ENCODE measurements around the gene GSX1.
"Not testable (repeated sequence)": the region's sequence is repeated elsewhere in the genome, so short reads cannot be mapped to it uniquely, and the experiment has no call there.

GSX1 gene

GRCh38 chr13:27792393-27793218 lies at the start of gene GSX1:
Gene GSX1, plus strand, starts transcription at chr13:27792483. Its CDS starts 208 bp downstream, at chr13:27792691.
- DNase-seq = peak in 8 of 14 donors; percentile 3 to 41 (median 11)

DNA sequence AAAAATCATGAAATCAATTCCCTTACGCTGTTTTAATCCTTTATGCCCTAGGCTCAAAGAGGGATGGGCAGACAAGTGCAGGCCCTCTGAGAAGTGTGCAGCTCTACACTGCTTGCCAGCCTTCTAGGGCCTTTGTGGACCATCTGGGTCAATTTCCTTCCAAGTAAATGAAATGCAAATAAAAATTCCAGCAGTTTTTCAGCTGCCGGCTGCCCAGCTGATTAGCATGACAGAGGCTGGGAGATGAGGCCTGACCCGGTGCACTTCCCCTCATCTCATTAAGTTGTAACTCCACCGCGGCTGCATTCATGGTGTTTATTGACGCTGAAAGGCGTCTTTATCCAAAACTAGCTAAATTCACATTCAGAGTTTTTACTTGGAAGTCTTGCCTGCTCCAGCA lies 47.5 kb upstream of the GSX1 start:
- no peak for DNase-seq

- DNase-seq = no peak
These were observed 47.0 kb upstream of the GSX1 start for GRCh38 chr13:27745301-27745700.

DNA sequence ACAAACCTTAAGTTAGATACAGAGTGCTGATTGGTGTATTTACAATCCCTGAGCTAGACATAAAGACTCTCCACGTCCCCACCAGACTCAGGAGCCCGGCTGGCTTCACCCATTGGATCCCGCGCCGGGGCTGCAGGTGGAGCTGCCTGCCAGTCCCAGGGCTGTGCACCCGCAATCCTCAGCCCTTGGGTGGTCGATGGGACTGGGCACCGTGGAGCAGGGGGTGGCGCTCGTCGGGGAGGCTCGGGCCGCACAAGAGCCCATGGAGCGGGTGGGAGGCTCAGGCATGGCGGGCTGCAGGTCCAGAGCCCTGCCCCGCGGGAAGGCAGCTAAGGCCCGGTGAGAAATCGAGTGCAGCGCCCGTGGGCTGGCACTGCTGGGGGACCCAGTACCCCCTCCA lies 44.1 kb upstream of the GSX1 start:
- DNase-seq = not testable (repeated sequence)

DNA sequence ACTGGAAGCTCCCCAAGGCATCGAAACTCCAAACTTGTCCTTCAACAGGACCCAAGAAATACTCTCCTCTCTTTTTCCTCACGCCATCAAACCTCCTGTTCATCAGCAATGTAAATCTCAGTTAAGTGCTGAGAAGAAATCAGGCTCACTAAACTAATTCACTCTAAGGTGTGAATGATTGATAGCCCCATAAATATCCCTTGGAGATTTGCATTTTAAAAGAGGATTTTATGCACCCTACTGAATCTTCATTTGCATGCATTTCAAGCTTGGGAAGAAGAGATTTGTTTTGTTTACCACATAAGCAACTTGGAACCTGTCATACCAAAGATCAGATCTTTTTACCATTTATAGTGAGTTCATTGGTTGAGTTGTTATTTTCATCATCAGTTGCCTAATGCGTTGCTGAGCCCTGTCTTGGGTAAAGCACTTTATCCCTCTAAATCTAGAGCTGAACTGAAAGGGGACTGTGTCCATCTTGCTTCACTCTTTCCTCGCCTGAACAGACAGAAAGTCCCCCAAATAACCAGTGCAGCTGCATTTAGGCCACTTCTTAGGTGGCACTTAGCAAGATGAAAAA lies 40.2 kb upstream of the GSX1 start:
- DNase-seq = no peak

GRCh38 chr13:27765650-27766049 lies 26.6 kb upstream of the GSX1 start:
- no peak for DNase-seq

DNA sequence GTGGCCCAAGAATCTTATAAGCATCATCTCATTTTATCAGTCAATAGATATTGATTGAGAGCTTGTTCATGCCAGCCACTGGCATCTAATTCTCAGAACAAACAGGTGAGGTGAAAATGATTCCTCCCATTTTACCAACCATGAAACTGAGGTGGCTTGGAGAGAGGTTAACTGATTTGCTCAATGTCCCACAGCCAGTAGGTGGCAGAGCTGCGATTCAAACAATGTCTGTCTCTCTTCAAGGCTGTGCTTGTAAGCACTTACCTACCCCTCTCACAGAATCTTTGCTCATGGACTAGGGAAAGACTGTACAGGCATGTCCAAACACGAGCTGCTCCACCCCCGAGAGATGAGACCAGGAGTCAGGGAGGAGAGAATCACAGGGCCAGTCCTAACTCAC lies 21.5 kb upstream of the GSX1 start:
- DNase-seq = no peak

DNA sequence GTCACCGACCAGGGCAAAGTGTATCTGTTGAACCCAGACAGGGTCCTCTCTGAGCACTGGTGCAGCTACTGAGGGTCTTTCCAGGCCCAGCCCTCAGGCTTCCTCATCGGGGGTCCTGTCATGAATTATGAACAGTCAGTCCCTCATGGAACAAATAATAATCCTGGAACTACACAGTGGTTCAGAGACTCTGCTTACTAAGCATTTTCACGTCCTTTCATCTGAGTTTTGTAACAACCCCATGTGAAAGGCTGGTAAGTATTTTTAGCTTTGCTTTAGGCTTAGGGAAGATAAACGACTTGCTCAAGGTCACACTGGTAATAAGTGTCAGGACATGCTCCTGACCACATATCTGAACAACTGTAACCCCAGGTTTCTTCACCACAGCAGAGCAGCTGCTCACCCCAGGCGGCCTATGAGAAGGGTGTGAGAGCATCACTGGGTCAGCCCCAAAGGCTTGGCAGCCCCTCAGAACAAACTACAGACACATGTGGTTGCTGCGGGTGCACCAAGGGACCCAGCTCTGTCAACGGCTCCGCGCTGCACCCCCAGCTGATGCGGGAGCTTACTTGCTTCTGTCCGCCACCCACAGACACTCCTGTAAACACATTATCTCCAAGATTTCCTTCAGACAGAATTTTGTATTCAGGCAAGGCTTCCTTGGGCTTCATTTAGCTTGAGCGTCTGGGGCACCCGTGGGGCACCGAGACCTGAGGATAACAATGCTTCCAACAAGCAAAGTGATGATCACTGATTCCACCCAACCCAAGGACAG lies 19.4 kb upstream of the GSX1 start:
- no peak for DNase-seq

- no peak for DNase-seq
These were observed 18.1 kb upstream of the GSX1 start for GRCh38 chr13:27774169-27774568.

- no peak for DNase-seq
These were observed 17.6 kb upstream of the GSX1 start for GRCh38 chr13:27774651-27775050.

GRCh38 chr13:27775943-27776342 lies 16.3 kb upstream of the GSX1 start:
- no peak for DNase-seq

GRCh38 chr13:27782151-27782550 lies 10.1 kb upstream of the GSX1 start:
- DNase-seq = no peak

GRCh38 chr13:27783111-27783510 lies 9.2 kb upstream of the GSX1 start:
- DNase-seq = no peak

- no peak for DNase-seq
These were observed 4.0 kb upstream of the GSX1 start for GRCh38 chr13:27788271-27788670.

- no peak for DNase-seq
These were observed 3.2 kb upstream of the GSX1 start for GRCh38 chr13:27789153-27789494.

DNA sequence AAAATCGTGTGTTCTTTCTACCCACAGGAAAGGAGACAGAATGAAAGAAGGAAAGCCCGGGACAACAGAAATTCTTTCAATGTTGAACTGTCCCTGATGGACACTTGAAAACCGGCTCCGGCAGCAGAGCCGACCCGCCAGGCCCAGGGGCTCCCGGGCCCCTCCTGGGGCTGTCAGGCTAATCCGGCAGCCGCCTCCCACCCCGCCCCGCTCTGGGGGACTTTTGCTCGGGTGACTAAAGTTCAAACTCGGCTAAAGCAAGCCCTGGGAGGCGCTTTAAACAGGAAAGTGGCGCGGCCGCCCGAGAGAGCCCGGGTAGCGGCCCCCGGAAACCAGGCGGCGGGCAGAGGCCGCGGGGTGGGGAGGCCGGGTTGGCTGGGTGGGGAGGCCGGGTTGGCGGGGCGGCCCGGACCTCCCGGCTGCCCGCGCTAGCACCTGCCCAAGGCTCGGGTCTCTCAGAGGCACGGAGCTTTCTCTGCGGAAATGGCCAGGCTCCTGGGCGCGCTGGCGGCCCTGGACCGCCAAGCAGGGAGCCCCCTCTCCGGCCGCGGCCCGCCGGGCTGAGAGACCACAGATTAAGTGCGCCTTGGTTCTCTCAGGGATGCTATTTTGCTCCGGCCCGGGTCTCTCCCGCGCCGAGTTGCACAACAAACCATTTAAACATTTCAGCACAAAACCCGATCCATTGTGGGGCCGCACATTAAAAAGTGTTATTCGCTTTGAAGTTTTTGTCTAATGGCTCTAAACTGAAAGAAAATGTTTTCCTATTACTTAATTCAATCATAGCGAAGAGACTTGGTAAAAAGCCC lies 2.6 kb upstream of the GSX1 start:
- DNase-seq = no peak

DNA sequence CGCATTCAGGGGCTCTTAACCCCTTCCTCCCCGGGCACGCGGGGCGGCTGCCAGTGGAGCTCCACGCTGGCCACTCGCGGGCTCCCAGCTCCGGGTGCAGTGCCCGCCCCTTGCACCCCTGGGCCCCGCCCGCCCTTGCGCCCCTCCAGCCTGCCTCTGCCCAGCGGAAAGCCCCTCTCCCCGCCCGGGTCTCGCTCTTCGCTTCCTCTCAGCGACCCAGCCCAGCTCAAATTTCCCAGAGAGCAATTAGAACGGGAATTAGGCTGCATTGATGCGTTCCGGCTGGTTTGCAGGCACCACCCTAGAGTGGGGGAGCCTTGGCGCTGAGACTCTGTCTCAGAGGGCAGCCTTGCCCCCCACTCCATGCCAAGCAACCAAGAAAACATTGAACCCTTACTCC lies 1.8 kb upstream of the GSX1 start:
- DNase-seq = no peak

DNA sequence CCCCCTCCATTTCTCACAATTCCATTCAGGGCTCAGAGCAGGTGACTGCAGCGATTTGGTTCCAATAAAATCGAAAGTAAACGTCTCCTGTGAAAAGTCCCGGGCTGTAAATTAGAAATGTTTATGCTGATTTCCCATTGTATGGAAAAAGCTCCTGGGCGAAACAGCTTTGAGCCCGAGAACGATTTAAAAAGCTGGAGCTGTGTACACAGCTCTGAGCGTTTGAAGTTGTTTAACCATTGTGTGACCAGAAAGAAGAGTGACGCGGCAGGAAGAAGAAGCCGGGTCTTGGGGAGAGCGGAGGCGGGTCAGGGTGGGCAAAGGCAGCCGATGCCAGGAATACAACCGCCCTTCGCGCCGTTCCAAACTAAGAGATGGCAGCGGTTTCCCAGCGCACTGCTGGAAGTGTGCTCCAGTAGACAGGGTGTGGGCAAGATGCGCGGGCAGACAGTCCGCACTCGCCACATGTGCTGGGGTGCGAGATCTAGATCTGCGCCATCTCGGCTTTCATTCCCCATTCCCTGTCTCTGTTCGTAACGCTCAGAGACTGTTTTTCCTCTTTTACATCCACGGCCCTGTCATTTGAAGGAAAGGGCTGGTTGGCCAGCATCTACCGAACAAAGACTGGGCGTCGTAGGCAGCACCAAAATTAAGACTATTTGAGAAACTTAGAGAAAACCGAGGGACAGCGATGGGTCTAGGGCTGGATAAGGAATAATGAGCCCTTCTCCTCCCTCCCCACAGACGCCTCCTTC lies 960 bp upstream of the GSX1 start:
- DNase-seq = no peak

DNA sequence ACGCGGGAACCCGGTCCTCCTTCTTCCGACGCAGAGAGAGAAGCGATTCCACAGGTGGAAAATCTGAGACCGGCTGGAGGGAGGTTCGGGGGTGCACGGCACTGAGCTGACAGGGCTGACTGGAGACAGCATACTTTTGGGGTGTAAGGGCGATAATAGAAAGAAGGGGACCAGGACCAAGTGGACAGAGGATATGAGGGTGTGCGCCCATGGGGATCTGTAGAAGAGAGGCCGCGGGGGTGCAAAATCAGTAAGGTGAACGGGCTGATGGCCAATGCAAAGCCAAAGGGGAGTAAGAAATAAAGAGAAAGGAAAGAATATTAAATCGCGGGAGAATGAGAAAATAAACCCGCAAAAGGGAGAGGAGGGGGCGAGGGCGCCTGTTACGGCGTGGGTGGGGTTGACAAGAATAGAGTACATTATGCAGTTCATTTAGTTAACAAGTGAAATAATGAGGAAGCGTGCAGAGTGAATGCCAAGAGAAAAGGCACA lies 336 bp upstream of the GSX1 start:
- no peak for DNase-seq

GRCh38 chr13:27793507-27794367 lies 1.5 kb downstream of the GSX1 start:
- no peak for DNase-seq

DNA sequence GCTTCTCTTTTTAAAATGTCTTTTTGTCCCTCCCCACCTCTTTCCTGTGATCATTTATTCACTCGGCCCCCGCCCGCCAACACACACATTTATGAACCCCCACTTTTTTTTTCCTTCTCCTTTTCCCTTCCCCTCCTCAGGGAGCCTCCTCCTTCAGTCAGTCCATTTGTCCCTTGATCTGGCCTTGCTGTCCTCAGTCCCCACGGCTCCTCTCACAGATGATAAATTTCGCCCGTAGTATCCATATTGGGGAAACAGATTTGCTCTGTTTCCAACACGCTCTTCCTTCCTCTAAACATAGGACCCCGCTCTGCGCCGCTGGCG lies 2.0 kb downstream of the GSX1 start:
- DNase-seq = no peak
